HG03159 (cell line): ENCODE data around the gene ZNF778.

Experiments used
- ATAC-seq: cut with Tn5 transposase; IDR thresholded peaks from one replicate; pipeline ENCODE4 v1.9.1; 2021; ENCODE audit warnings: mild to moderate bottlenecking, moderate library complexity; ENCODE audit not compliant: unreplicated experiment

Gene ZNF778

GRCh38 chr16:89217388-89218191 is at the start of gene ZNF778:
Gene ZNF778 (plus strand): TSS chr16:89217703. CDS start chr16:89221128, 3,425 bp downstream.
- ATAC-seq, result peak; percentile 80

- ATAC-seq, result no peak
Measured at GRCh38 chr16:89168381-89169189, 48.9 kb upstream of the ZNF778 start.

GRCh38 chr16:89169778-89170177 is 47.7 kb upstream of the ZNF778 start:
- no peak for ATAC-seq

- ATAC-seq, result no peak
Measured at GRCh38 chr16:89170346-89171215, 46.9 kb upstream of the ZNF778 start.

- peak; percentile 69 for ATAC-seq
Measured at GRCh38 chr16:89171216-89172170, 46.0 kb upstream of the ZNF778 start, which contains the start of gene CDH15. Gene CDH15 (plus strand): TSS chr16:89171748. CDS start chr16:89171832, 84 bp downstream.

GRCh38 chr16:89172171-89172527 is 45.4 kb upstream of the ZNF778 start:
- ATAC-seq, result no peak

GRCh38 chr16:89172528-89173173 is 44.9 kb upstream of the ZNF778 start:
- ATAC-seq, result no peak

- ATAC-seq, result no peak
Measured at GRCh38 chr16:89173174-89173921, 44.2 kb upstream of the ZNF778 start.

GRCh38 chr16:89174055-89174827 is 43.3 kb upstream of the ZNF778 start:
- no peak for ATAC-seq

GRCh38 chr16:89174877-89175276 is 42.6 kb upstream of the ZNF778 start:
- ATAC-seq, result no peak

- no peak for ATAC-seq
Measured at GRCh38 chr16:89175280-89176146, 42.0 kb upstream of the ZNF778 start.

GRCh38 chr16:89176147-89176690 is 41.3 kb upstream of the ZNF778 start:
- ATAC-seq, result no peak

- ATAC-seq, result no peak
Measured at GRCh38 chr16:89176717-89177116, 40.8 kb upstream of the ZNF778 start.

GRCh38 chr16:89177501-89177900 is 40.0 kb upstream of the ZNF778 start:
- ATAC-seq, result no peak

GRCh38 chr16:89178453-89179147 is 38.9 kb upstream of the ZNF778 start:
- ATAC-seq, result no peak

- no peak for ATAC-seq
Measured at GRCh38 chr16:89179148-89179484, 38.4 kb upstream of the ZNF778 start.
